SH-SY5Y (cell line): ENCODE results near the gene GPR39.

ENCODE experiments used
- GATA2 ChIP-seq: IDR thresholded peaks from 2 replicates; pipeline ENCODE4 v1.6.1; 2011; ENCODE audit warnings: mild to moderate bottlenecking, low read depth, low read length
- GATA3 ChIP-seq: IDR thresholded peaks from 2 replicates; pipeline ENCODE4 v1.6.1; 2011; ENCODE audit warnings: low read depth, mild to moderate bottlenecking, low read length, moderate library complexity

DNA sequence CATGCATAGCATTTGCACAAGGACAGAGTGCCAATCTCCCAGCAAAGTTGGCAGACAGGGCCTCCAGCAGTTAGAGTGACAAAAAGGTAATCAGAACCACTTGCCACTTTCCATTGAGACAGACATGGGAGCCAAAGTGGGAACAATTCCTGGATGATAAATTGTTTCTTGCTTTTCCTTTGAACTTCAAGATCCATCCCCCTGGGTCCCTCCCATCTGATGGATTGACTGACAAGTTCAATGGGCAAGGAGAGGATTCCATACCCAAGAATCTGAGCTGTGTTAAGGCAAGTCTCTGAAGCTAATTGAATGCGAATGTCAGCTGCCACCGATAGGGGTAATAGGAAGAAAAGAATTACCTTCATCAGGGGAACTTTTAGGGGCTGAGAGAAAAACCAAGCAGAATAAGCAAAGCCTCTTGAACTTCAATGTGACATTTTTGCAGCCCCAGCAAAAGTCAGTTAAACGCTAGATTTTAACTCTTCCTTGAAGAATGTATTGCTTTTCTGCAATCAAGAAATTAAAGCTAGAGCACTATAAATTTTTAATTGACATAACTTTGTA, 156.9 kb downstream of the GPR39 start:
- TF ChIP-seq GATA2 (no peak), GATA3 (no peak)
